Dedifferentiated amniotic fluid mesenchymal stem cell (primary cell): ENCODE data around the gene TEKT4.
"Not testable (repeated sequence)": the region's sequence is repeated elsewhere in the genome, so short reads cannot be mapped to it uniquely, and the experiment has no call there.

Source experiments
- DNase-seq: peaks from one replicate; pipeline ENCODE4 v3.0.0-alpha.2; 2016; ENCODE audit errors: extremely low spot score

Gene TEKT4

GRCh38 chr2:94875820-94876522, 4.7 kb downstream of the TEKT4 start:
- no peak for DNase-seq

- no peak for DNase-seq
Measured at GRCh38 chr2:94876523-94876863, 5.3 kb downstream of the TEKT4 start.

GRCh38 chr2:94877129-94877528, 5.9 kb downstream of the TEKT4 start:
- DNase-seq, result no peak

DNA sequence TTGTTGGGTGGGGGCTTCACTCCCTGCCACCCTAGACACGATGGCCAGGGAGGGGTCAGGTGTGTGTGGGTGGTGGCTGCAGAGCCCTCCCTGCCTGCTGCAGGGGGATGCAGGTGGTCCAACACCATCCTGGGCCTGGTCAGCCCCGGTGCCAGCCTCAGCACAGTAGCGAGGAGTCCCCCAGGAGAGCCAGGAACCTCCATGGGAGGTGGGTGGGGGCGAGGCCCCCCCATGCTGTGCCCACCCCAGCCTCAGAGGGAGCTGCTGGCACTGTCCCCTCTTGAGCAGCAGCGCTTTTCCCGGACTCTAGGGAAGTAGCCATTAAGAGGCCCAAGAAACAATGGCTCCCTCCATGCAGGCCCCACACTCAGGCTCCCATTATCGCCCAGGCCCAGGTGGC, 7.3 kb downstream of the TEKT4 start:
- not testable (repeated sequence) for DNase-seq

GRCh38 chr2:94879314-94879981, 8.2 kb downstream of the TEKT4 start:
- no peak for DNase-seq

- no peak for DNase-seq
Measured at GRCh38 chr2:94879982-94880377, 8.8 kb downstream of the TEKT4 start.

DNA sequence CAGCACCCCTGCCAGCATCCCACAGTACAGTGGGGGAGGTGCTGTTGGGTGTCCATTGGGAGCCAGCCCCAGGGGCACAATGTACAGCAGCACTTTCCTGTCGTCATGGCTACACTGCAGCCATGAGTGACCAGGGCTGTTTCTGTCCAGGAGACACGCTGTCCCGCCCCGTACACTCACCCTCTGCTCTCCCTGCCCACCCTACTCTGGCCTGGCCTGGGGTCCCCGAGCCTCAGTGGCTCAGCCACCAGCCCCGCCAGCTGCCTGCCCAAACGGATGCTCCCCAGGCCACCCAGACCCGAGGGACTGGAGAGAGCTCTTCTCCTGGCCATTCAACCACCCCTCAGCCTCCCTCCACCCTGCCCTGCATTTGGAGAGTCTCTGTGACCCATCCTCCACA, 9.3 kb downstream of the TEKT4 start:
- DNase-seq, result no peak

DNA sequence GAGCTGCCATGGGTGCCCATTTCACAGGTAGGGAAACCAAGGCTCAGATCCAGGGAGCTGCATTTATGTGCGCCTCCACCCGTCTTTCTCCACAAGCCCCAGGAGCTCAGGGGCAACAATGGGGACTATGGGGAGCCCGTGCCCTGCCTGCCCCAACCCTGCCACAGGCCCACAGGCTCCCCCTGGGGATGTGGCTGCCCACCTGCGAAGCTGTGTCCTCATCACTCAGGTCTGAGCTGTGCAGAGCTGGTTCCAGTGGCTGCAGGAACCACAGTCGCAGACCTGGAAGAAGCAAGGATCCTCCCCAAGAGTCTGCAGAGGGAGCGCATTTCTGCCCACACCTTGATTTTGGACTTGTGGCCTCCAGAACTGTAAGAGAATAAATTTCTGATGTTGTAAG, 9.8 kb downstream of the TEKT4 start:
- no peak for DNase-seq

DNA sequence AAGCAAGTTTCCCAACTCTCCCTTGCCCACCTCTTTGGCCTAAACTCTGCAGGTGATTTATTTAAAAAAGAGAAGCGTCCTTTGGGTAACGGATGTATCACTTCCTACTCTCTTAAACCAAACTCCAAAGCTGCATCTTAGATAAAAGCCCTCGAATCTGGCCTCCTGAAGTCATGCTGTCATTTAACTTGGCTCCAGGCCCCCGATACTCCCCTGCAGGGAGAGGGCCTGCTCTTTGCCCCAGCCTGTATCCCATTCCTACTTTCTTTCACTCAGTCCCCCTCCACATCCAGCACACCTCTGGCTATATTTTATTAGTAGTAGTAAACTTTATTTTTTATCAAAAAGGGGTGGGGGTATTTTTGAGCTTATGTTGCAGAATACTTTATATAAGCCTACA, 19.0 kb downstream of the TEKT4 start:
- no peak for DNase-seq

GRCh38 chr2:94895273-94895672, 24.0 kb downstream of the TEKT4 start:
- not testable (repeated sequence) for DNase-seq

GRCh38 chr2:94906976-94907375, 35.7 kb downstream of the TEKT4 start:
- not testable (repeated sequence) for DNase-seq

DNA sequence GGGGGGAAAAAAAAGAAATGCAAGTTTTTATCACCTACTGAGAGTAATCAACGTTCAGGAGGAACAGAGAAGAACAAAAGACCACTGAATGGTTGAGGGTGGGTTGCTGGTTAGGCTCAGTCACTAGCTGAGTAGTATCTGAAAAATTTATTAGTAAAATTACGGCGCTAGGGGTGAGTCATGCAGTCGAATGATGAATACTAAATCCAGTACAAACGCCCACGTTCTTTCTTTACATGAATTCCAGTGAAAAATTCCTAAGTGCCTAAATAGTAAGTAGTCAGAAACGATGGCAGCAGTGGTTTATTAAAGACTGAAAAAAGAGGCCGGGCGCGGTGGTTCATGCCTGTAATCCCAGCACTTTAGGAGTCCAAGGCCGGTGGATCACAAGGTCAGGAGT, 52.0 kb downstream of the TEKT4 start:
- no peak for DNase-seq

GRCh38 chr2:94924999-94925398, 53.8 kb downstream of the TEKT4 start:
- DNase-seq, result not testable (repeated sequence)
